ENCODE measurements around the gene CEACAM5.

Gene CEACAM5

DNA sequence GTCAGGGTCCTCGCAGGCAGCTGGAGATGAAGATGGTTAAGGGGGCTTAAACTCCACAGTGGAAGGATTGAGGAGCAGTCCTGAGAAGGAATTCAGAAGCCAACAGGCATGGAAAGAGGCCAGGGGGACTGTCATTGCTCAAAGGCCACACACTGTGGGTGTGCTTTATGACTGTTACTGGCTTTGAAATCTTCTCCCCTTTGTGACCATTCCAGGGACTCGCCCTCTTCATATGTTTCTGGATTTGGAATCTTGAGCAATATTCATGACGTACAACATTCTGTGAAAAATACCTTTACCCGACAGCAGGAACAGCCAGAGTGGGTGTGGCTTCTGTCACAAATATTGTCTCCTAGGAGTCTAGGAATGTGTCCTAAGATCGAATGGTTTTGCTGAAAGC, 36.9 kb upstream of the CEACAM5 start:
- POLR2A ChIA-PET, result no interaction called here

DNA sequence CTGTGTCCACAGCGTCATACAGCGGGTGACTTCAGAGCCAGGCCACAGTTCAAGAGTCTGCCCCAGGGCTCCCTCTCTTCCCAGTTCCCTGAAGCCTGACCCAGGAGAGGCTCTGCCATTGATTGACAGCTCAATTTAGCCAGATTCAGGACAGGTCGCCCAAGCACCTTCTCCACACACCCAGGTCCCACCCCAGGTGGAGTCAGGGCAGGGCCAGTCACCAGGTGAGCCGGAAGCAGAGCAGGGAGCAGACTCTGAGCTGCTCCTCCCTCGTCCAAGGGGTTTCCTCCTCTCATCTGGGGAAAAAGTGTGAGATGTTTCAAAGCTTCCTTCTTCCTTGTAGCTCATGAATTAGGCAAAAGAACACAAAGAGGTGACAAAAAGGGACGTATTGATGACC, 26.0 kb upstream of the CEACAM5 start:
- Histone ChIP-seq H3K4me1 (ENCODE audit: control insufficient read depth, insufficient read depth, low read length) (no peaks in the 10 kb centered on the region), H3K27ac (ENCODE audit: extremely low read depth, low read depth, low read length) (no peak overlapping the region), H3K4me3 (ENCODE audit: low read depth, low read length) (no peak overlapping the region), H3K36me3 (ENCODE audit: control insufficient read depth in 2 of 2, insufficient read depth in 1 of 2, low read length in 2 of 2) (no peaks in the 10 kb centered on the region), H3K9me3 (ENCODE audit: control insufficient read depth, insufficient read depth, low read depth, low read length) (no peaks in the 10 kb centered on the region)
- CTCF ChIA-PET, result interaction anchor here (0.6 to 2.6 kb wide), 10 partner anchors 8 to 268 kb away, joined by 3 to 15 read pairs (median 7); no protein-coding TSS in a partner anchor
- POLR2A ChIA-PET, result no interaction called here
- TF ChIP-seq ZNF529 (tag by site-specific recombination; IDR thresholded peaks at IDR 0.05; ENCODE audit: insufficient replicate concordance) (no peak), ZNF521 (tag by site-specific recombination; IDR thresholded peaks at IDR 0.05) (no peak), ZFP3 (tag by site-specific recombination; IDR thresholded peaks at IDR 0.05; ENCODE audit: low read depth) (no peak), ZEB2 (tag by site-specific recombination; IDR thresholded peaks at IDR 0.05) (no peak), ZNF677 (tag by site-specific recombination; IDR thresholded peaks at IDR 0.05) (no peak), EGR2 (tag by site-specific recombination; IDR thresholded peaks at IDR 0.05; ENCODE audit: low read depth) (no peak), ZNF549 (tag by site-specific recombination; IDR thresholded peaks at IDR 0.05) (no peak), ZNF24 (tag by site-specific recombination; IDR thresholded peaks at IDR 0.05) (no peak), ZBTB8A (tag by site-specific recombination; IDR thresholded peaks at IDR 0.05) (no peak), RBAK (tag by site-specific recombination; IDR thresholded peaks at IDR 0.05) (no peak)
- TF ChIP-seq, protein P1, sequence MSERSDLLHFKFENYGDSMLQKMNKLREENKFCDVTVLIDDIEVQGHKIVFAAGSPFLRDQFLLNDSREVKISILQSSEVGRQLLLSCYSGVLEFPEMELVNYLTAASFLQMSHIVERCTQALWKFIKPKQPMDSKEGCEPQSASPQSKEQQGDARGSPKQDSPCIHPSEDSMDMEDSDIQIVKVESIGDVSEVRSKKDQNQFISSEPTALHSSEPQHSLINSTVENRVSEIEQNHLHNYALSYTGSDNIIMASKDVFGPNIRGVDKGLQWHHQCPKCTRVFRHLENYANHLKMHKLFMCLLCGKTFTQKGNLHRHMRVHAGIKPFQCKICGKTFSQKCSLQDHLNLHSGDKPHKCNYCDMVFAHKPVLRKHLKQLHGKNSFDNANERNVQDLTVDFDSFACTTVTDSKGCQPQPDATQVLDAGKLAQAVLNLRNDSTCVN (tag by site-specific recombination; optimal IDR thresholded peaks at IDR 0.05), result no peak
- TF ChIP-seq, protein P2, sequence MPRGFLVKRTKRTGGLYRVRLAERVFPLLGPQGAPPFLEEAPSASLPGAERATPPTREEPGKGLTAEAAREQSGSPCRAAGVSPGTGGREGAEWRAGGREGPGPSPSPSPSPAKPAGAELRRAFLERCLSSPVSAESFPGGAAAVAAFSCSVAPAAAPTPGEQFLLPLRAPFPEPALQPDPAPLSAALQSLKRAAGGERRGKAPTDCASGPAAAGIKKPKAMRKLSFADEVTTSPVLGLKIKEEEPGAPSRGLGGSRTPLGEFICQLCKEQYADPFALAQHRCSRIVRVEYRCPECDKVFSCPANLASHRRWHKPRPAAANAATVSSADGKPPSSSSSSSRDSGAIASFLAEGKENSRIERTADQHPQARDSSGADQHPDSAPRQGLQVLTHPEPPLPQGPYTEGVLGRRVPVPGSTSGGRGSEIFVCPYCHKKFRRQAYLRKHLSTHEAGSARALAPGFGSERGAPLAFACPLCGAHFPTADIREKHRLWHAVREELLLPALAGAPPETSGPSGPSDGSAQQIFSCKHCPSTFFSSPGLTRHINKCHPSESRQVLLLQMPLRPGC (tag by site-specific recombination; IDR thresholded peaks at IDR 0.05), result no peak
- TF ChIP-seq, protein P3, sequence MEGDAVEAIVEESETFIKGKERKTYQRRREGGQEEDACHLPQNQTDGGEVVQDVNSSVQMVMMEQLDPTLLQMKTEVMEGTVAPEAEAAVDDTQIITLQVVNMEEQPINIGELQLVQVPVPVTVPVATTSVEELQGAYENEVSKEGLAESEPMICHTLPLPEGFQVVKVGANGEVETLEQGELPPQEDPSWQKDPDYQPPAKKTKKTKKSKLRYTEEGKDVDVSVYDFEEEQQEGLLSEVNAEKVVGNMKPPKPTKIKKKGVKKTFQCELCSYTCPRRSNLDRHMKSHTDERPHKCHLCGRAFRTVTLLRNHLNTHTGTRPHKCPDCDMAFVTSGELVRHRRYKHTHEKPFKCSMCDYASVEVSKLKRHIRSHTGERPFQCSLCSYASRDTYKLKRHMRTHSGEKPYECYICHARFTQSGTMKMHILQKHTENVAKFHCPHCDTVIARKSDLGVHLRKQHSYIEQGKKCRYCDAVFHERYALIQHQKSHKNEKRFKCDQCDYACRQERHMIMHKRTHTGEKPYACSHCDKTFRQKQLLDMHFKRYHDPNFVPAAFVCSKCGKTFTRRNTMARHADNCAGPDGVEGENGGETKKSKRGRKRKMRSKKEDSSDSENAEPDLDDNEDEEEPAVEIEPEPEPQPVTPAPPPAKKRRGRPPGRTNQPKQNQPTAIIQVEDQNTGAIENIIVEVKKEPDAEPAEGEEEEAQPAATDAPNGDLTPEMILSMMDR (tag by site-specific recombination; IDR thresholded peaks at IDR 0.05), result no peak
- TF ChIP-seq, protein P4, sequence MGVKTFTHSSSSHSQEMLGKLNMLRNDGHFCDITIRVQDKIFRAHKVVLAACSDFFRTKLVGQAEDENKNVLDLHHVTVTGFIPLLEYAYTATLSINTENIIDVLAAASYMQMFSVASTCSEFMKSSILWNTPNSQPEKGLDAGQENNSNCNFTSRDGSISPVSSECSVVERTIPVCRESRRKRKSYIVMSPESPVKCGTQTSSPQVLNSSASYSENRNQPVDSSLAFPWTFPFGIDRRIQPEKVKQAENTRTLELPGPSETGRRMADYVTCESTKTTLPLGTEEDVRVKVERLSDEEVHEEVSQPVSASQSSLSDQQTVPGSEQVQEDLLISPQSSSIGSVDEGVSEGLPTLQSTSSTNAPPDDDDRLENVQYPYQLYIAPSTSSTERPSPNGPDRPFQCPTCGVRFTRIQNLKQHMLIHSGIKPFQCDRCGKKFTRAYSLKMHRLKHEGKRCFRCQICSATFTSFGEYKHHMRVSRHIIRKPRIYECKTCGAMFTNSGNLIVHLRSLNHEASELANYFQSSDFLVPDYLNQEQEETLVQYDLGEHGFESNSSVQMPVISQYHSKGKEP (tag by site-specific recombination; IDR thresholded peaks at IDR 0.05), result no peak

More for the DNA sequence above, 36.9 kb upstream of the CEACAM5 start:
- no peaks in the 10 kb centered on the region for H3K36me3 ChIP-seq (ENCODE audit: control insufficient read depth in 2 of 2, insufficient read depth in 1 of 2, low read length in 2 of 2)
- peaks cover 6% of the 10 kb centered on the region for H3K9me3 ChIP-seq (ENCODE audit: control insufficient read depth, insufficient read depth, low read depth, low read length)
- CTCF ChIA-PET, result interaction anchor here (1.1 kb wide), 1 partner anchor 25 kb away, joined by 3 read pairs; no protein-coding TSS in a partner anchor
- TF ChIP-seq ZNF707 (tag by site-specific recombination; IDR thresholded peaks at IDR 0.05) (no peak), ZNF354C (tag by site-specific recombination; IDR thresholded peaks at IDR 0.05; ENCODE audit: borderline replicate concordance, low read depth) (no peak), ZNF433 (tag by site-specific recombination; IDR thresholded peaks at IDR 0.05; ENCODE audit: low read depth) (no peak), ZNF473 (tag by site-specific recombination; IDR thresholded peaks at IDR 0.05) (no peak), ZNF221 (tag by site-specific recombination; IDR thresholded peaks at IDR 0.05; ENCODE audit: borderline replicate concordance) (no peak), IKZF3 (tag by site-specific recombination; IDR thresholded peaks at IDR 0.05) (no peak), ZSCAN16 (tag by site-specific recombination; IDR thresholded peaks at IDR 0.05) (no peak), ZNF768 (tag by site-specific recombination; IDR thresholded peaks at IDR 0.05) (no peak), ZNF549 (tag by site-specific recombination; IDR thresholded peaks at IDR 0.05) (no peak), HOXA7 (CRISPR knock-in tag; IDR thresholded peaks at IDR 0.05; ENCODE audit: borderline replicate concordance) (no peak), ZNF335 (tag by site-specific recombination; conservative IDR thresholded peaks at IDR 0.05) (no peak), REPIN1 (tag by site-specific recombination; IDR thresholded peaks at IDR 0.05; ENCODE audit: low read depth) (no peak), ZNF2 (tag by site-specific recombination; IDR thresholded peaks at IDR 0.05) (no peak)
- TF ChIP-seq, protein P5, sequence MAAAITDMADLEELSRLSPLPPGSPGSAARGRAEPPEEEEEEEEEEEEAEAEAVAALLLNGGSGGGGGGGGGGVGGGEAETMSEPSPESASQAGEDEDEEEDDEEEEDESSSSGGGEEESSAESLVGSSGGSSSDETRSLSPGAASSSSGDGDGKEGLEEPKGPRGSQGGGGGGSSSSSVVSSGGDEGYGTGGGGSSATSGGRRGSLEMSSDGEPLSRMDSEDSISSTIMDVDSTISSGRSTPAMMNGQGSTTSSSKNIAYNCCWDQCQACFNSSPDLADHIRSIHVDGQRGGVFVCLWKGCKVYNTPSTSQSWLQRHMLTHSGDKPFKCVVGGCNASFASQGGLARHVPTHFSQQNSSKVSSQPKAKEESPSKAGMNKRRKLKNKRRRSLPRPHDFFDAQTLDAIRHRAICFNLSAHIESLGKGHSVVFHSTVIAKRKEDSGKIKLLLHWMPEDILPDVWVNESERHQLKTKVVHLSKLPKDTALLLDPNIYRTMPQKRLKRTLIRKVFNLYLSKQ (tag by site-specific recombination; IDR thresholded peaks at IDR 0.05; ENCODE audit: borderline replicate concordance), result no peak
- TF ChIP-seq, protein P6, sequence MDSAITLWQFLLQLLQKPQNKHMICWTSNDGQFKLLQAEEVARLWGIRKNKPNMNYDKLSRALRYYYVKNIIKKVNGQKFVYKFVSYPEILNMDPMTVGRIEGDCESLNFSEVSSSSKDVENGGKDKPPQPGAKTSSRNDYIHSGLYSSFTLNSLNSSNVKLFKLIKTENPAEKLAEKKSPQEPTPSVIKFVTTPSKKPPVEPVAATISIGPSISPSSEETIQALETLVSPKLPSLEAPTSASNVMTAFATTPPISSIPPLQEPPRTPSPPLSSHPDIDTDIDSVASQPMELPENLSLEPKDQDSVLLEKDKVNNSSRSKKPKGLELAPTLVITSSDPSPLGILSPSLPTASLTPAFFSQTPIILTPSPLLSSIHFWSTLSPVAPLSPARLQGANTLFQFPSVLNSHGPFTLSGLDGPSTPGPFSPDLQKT (IDR thresholded peaks at IDR 0.05; ENCODE audit: borderline replicate concordance, low read depth, low read length), result no peak
- TF ChIP-seq, protein P1 (tag by site-specific recombination; optimal IDR thresholded peaks at IDR 0.05), result no peak
- no peaks in the 10 kb centered on the region for H3K4me1 ChIP-seq (ENCODE audit: control insufficient read depth, insufficient read depth, low read length)
- no peak overlapping the region for H3K4me3 ChIP-seq (ENCODE audit: low read depth, low read length)
- no peak overlapping the region for H3K27ac ChIP-seq (ENCODE audit: extremely low read depth, low read depth, low read length)

All from HEK293 (cell line).